GM12801 (cell line): ENCODE results near the gene FRZB.

Source experiments
- TF ChIP-seq, protein P1 (sequence below): IDR thresholded peaks from one replicate; pipeline ENCODE4 v1.5.1; 2011; ENCODE audit warnings: control low read depth; ENCODE audit not compliant: insufficient read length; ENCODE audit errors: extremely low read depth

FRZB gene

DNA sequence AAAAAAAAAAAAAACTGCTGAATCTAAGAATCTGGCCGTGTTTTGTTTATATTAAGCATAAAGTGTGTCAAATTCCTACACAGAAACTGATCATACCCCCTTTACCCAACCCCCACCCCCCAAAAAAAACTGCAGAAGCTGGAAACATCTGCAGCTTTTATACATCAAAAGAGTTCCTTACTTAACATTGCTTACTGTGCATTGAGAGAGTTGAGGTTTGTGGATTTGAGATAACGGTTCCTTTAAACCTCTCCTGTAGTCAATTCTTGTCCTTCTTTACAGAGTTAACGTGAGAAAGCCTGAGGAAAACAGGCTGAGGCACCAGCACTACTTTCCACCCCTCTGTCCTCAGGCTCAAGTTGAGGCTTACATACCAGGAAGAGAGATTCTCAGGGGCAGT is 34.5 kb downstream of the FRZB start:
- TF ChIP-seq, protein P1, sequence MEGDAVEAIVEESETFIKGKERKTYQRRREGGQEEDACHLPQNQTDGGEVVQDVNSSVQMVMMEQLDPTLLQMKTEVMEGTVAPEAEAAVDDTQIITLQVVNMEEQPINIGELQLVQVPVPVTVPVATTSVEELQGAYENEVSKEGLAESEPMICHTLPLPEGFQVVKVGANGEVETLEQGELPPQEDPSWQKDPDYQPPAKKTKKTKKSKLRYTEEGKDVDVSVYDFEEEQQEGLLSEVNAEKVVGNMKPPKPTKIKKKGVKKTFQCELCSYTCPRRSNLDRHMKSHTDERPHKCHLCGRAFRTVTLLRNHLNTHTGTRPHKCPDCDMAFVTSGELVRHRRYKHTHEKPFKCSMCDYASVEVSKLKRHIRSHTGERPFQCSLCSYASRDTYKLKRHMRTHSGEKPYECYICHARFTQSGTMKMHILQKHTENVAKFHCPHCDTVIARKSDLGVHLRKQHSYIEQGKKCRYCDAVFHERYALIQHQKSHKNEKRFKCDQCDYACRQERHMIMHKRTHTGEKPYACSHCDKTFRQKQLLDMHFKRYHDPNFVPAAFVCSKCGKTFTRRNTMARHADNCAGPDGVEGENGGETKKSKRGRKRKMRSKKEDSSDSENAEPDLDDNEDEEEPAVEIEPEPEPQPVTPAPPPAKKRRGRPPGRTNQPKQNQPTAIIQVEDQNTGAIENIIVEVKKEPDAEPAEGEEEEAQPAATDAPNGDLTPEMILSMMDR = no peak

DNA sequence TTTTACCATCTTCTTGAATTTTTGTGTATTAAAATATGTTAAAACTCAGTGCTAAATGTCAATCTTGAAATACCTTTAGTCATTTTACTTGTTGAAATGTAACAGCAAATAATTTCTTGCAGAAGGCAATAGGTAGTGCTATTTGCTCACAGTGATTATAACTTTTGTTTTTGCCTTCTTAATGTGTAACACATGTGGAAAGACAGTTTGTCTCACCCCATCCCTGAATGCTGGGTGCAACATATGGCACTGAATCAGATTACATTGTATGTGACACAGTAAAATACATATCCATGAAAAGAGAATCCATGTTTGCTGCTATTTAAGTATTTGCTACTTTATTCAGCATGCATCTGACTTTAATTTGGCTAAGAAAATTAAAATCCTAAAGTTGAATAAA is 35.3 kb downstream of the FRZB start:
- TF ChIP-seq, protein P1 = no peak

DNA sequence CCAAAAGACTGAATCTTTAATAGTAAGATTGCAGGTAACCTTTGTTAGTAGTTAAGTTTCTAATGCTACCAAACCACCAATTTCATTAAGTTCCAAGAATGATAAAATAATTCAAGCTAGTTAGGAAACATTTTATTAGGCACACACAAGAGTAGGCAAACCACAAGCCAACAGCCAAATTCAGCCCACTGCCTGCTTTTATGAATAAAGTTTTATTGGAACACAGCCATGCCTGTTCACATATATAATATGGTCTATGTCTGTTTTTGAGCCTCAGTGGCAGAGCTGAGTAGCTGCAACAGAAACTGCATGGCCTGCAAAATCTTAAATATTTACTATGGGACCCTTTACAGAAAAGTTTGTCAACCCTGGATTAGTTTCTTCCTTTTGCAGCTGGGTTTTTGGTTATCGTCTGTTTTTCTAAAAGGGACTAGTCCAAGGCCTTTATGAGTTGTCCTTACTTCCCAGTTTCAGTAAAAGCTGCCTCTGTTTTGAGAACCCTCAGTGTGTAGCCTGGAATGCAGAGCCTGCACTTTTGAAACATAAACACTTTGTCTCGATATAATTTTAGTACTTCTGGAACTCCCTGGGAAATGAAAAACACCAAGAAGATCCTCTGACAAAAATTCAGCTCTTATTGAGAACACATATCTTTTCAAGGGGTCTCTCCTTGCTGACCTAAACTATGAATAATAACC is 39.1 kb downstream of the FRZB start:
- TF ChIP-seq, protein P1 = no peak

DNA sequence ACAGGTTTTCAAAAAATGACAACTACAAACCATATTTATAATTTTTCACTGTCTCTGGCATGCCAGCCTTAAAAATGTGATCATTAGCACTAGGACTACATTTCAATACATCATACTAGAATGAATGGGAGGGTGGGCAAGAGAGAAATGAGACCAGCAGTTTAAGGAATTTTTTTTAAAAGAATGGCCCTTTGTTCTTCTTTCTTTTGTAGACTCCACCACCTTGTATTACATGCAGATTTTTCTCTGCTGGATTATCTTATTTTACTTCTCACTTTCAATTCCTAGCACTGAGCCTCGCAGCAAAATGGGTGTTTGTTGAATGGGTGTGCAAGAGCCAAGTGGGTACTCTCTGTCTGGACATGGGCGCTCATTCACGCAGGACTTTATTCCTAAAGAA is 39.9 kb downstream of the FRZB start:
- TF ChIP-seq, protein P1 = no peak

DNA sequence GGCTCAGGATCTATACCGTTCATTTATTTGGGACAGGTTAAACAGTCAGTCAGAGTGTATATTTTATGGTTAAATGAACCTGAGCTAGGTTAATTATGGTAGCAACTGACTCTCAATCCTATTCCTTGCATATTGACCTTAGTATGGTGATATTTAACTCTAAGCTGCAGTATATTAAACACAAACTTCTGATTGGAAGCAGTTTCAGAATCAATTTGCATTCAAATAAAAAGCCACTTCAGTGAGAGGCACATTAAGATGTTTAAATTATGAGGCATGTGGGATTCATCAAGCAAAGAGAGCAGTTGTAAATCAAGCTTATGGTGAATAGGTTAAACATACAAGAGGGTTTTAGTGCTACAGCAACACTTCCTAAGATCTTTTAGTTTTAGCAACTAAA is 40.4 kb downstream of the FRZB start:
- TF ChIP-seq, protein P1 = no peak

DNA sequence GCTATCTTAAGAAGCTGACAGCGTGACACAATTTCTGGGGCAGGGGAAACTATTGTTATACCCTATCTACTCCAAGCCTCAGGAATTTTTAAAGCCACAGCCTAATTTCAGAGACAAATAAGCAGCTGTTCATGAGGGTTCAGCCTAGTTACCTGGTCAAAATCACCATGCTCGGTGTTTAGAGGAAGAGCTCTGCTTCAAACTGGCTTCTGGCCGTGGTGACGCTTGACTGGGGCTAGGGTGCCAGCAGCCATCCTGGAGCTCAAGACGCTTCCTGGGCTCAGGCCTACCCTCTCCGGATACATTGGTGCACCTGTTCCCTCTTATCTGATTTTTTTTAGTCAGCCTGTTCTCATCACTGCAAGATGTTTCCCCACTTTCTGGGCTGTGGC is 41.7 kb downstream of the FRZB start:
- TF ChIP-seq, protein P1 = no peak

DNA sequence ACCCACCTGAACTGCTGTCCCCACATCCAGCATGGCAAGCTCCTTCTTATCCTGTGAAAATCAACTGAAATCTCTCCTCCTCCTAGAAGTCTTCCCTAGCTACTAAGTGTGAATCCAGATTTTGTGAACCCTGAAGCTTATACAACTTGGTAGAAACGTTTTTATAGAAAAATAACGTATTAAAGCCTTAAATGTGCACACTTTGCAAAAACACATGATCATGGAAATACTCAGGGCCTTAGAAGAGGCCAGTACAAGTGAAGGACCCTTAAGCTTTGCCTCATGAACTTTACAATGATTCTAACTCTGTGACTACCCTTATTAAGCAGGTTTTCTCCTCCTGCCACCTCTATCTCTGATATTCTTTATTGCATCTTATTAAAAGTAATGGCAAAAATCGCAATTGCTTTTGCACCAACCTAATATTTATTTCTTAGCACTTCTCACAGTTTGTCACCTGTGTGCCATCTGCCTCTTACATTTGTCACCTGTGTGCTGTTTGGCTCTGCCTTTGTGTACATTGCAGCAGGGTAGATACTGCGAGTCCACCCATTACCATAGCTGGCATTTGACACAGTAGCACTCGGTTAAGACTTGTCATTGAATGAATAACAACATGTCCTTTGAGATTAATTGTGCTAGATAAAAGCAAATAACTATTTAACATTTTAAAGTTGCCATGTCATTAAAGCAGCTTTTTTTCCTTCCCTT is 42.2 kb downstream of the FRZB start:
- TF ChIP-seq, protein P1 = no peak
